Coronary artery (tissue), 2 donors: ENCODE measurements around the gene CNPY4.

ENCODE experiments used
- DNase-seq: peaks from one replicate; pipeline ENCODE4 v3.0.0-alpha.2; 2017; ENCODE audit warnings: low spot score
- H3K27ac ChIP-seq, 2 donors: fragments of 200-600 bp; sonication (generic); one replicate each; pipeline ENCODE4 v1.5.1; 2016 to 2019
- H3K4me3 ChIP-seq: fragments of 200-600 bp; sonication (generic); 2 replicates; pipeline ENCODE4 v1.5.1; 2016; ENCODE audit warnings: mild to moderate bottlenecking, moderate library complexity
- CTCF ChIP-seq: fragments of 200-600 bp; sonication (generic); IDR thresholded peaks from one replicate; pipeline ENCODE4 v1.5.1; 2019; ENCODE audit warnings: antibody characterized with exemption

The CNPY4 gene

DNA sequence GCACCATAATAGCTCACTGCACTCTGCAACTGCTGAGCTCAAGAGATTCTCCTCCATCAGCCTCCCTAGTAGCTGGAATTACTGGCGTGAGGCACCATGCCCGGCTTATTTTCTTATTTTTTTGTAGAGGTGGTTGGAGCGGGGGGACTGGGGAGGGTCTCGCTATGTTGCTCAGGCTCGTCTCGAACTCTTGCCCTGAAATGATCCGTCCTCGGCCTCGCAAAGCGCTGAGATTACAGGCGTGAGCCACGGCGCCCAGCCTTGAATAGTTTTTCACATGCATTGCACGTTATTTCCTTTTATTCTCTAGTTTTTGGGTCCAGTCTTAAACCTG lies 28.8 kb downstream of the CNPY4 start:
- no peak for DNase-seq
- no peak for TF ChIP-seq CTCF
- H3K4me3 ChIP-seq: peak overlapping the region; percentile 99
- peak overlapping the region; percentile 85 to 96 for H3K27ac ChIP-seq

- H3K4me3 ChIP-seq: peak within 1 kb of the TSS; percentile 99
- H3K27ac ChIP-seq: peak within 1 kb of the TSS; percentile 85 to 96
- TF ChIP-seq CTCF: no peak
- DNase-seq: peak; percentile 100
These were observed 29.3 kb downstream of the CNPY4 start, which contains the start of gene LAMTOR4 for GRCh38 chr7:100148559-100149328. Gene LAMTOR4, plus strand, starts transcription at chr7:100148918. Its CDS starts 55 bp downstream, at chr7:100148973.

GRCh38 chr7:100152404-100152803 lies 33.0 kb downstream of the CNPY4 start:
- no peak for DNase-seq
- Histone ChIP-seq H3K4me3 (no peak overlapping the region), H3K27ac (no peak overlapping the region)
- no peak for TF ChIP-seq CTCF

GRCh38 chr7:100152937-100153666 lies 33.7 kb downstream of the CNPY4 start:
- DNase-seq: no peak
- no peak for TF ChIP-seq CTCF
- no peak overlapping the region for H3K27ac ChIP-seq
- H3K4me3 ChIP-seq: no peak overlapping the region

DNA sequence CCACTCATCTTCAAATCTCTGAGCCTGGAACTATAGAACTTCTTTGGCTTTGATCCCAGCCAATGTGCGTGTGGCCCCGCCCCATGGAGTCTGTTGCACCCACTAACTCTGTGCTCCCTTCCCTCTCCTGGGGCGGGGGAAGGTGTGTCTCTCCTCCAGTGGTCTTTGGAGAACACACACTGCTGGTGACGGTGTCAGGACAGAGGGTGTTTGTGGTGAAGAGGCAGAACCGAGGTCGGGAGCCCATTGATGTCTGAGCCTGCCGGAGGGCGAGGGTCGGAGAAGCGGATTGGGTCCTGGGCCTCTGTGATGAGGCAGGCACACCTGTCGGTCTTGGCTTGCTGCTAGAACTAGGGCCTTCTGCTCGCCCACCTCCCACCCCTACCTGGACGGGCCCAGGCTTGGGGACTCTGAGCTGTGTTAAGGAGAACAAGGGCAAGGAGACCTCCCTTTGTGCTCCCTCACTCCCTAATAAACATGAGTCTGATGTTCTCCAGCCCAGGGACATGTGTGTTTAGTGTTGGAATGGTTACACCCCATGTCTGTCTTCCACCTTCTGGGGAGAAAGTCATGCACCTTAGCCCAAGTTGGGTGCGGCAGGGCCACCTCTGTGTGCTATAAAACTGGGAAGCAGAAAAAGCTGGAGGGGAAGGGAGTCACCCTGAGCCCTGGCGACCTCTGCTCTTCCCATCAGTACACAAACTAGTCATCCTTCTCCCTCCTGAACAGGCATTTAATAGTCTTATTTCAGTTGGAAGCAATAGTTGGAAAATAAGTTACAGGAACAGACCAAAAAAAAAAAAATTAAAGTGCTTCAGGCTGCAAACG lies 34.5 kb downstream of the CNPY4 start:
- DNase-seq: no peak
- H3K27ac ChIP-seq: no peak overlapping the region
- TF ChIP-seq CTCF: no peak
- no peak overlapping the region for H3K4me3 ChIP-seq

DNA sequence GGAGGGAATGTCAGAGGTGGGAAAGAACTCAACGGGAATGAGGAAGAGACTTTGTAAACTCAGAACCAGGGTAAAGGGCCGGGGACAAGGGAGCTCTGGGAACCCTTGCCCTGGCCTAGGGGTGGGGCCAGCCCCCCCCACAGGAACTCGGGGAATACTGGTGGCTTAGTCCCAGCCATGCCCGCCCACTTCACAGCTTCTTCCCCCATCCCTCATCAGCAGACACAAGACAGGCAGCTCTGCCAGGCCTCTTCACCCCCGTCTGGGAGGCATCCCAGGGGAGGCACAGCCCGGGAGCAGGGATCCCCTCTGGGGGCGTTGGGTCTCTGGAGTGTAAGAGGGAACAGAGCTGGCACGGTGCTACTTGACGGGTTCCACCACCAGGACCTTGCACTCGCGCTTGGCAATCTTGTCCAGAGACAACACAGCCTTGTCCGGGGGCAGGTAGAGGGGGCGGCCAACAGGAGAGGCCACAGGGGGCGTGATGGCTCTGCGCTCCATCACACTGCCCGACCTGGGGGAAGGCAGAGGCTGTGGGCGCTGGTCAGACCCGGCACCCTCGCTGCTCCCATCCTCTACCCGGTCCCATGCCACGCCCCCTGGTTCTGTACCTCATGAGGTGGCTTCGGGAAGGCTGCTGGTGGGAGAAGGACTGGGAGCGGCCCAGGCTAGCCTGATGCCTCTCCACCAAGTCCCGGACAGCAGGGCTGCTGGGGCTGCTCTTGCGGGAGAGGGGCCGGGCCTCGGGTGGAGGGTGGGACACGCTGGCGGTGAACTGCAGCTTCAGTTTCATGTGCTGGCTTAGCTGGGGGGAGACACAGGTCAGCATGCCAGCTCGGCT lies 35.4 kb downstream of the CNPY4 start:
- H3K27ac ChIP-seq: no peak overlapping the region
- no peak overlapping the region for H3K4me3 ChIP-seq
- TF ChIP-seq CTCF: no peak
- no peak for DNase-seq
